ENCODE measurements around the gene KIF16B. TPM values are rescaled to one million over a fixed set of nuclear protein-coding genes. Genes with fewer than 3 reads are reported as not detected.

The KIF16B gene
- total and polyA plus RNA-seq, 2 of the 13 experiments (the other 11 are each of a cell fraction or from before 2014, with no cell fraction given) = 6.9 to 18.0 TPM

- H2AFZ ChIP-seq (ENCODE audit: low read length) = no peak overlapping the region
- in situ Hi-C loops (cut with HindIII; ENCODE audit: extremely low pct_ligation_motif_present, low pct_unique_long_range_greater_than_20kb) (no loop called here), intact Hi-C loops (cut with micrococcal nuclease; ENCODE audit: unreplicated experiment) (no loop called here)
- no peak overlapping the region for H3K9ac ChIP-seq (ENCODE audit: insufficient read depth, low read depth, low read length)
- ChIA-PET POLR2A (no interaction called here), CTCF (ENCODE audit: low intra/inter-chr PET ratio, low total read pairs) (no interaction called here)
- H3K4me3 ChIP-seq (replicated peaks in 1 of 3; ENCODE audit: insufficient read depth in 1 of 3, low read depth in 2 of 3, low read length in 3 of 3) = no peak overlapping the region
- no peak for ATAC-seq
- 82% methylated on average over 2 of the region's 2 CpGs for WGBS (ENCODE audit: low lambda C conversion rate)
- H4K20me1 ChIP-seq (ENCODE audit: insufficient read depth, low read length) = no peaks in the 10 kb centered on the region
- no peak overlapping the region for H3K27ac ChIP-seq (ENCODE audit: extremely low read length, insufficient read depth, low read length)
- H3K4me1 ChIP-seq (ENCODE audit: insufficient read depth, low read length) = peaks cover 26% of the 10 kb centered on the region
- no peak for DNase-seq (ENCODE audit: low spot score)
- FAIRE-seq = no peak
- H3K79me2 ChIP-seq (ENCODE audit: insufficient read depth, low read length) = no peaks in the 10 kb centered on the region
- no peaks in the 10 kb centered on the region for H3K9me3 ChIP-seq (ENCODE audit: low read length)
- BruUV-seq (replicated peaks) = no TSS peak
- peaks cover 0 to 4% of the 10 kb centered on the region in 2 experiments; a peak in 3 of 5 replicates for H3K36me3 ChIP-seq (replicated peaks in 1 of 2; ENCODE audit: control insufficient read depth in 1 of 2, insufficient read depth in 2 of 2, low read length in 2 of 2)
- no peaks in the 10 kb centered on the region for H3K27me3 ChIP-seq (ENCODE audit: control insufficient read depth in 1 of 2, insufficient read depth in 2 of 2, low read length in 2 of 2)
- H3K4me2 ChIP-seq (ENCODE audit: low read depth, low read length) = no peak overlapping the region
- TF ChIP-seq ELF1 (CRISPR knock-in tag; IDR thresholded peaks at IDR 0.05) = no peak
- TF ChIP-seq ZSCAN31 (CRISPR knock-in tag; IDR thresholded peaks at IDR 0.05; ENCODE audit: low read depth) = no peak
- no peak for TF ChIP-seq ZMYM3 (CRISPR knock-in tag; IDR thresholded peaks at IDR 0.05)
- no peak for TF ChIP-seq PCBP2 (optimal IDR thresholded peaks at IDR 0.05; ENCODE audit: low read depth, low read length, poor library complexity, severe bottlenecking)
- no peak for TF ChIP-seq DPF2 (CRISPR knock-in tag; IDR thresholded peaks at IDR 0.05; ENCODE audit: borderline replicate concordance, low read depth)
- no peak for TF ChIP-seq NPAS2 (CRISPR knock-in tag; IDR thresholded peaks at IDR 0.05; ENCODE audit: borderline replicate concordance)
- TF ChIP-seq ZFP36L1 (CRISPR knock-in tag; IDR thresholded peaks at IDR 0.05) = no peak
- no peak for TF ChIP-seq TFDP2 (CRISPR knock-in tag; IDR thresholded peaks at IDR 0.05)
- no peak for TF ChIP-seq ZNF770 (CRISPR knock-in tag; IDR thresholded peaks at IDR 0.05)
- no peak for TF ChIP-seq ZXDC (CRISPR knock-in tag; IDR thresholded peaks at IDR 0.05)
- no peak for TF ChIP-seq MTF1 (CRISPR knock-in tag; IDR thresholded peaks at IDR 0.05)
- no peak for TF ChIP-seq SSRP1 (CRISPR knock-in tag; IDR thresholded peaks at IDR 0.05)
- no peak for TF ChIP-seq ZMAT3 (CRISPR knock-in tag; conservative IDR thresholded peaks at IDR 0.05)
Observed at GRCh38 chr20:16419138-16419715, 154.0 kb downstream of the KIF16B start.
